Ishikawa (cell line): ENCODE data around the gene KCTD5.

Experiments used
- REST ChIP-seq: IDR thresholded peaks from 2 replicates; pipeline ENCODE4 v1.6.1; 2012; ENCODE audit warnings: low read depth, mild to moderate bottlenecking
- TAF1 ChIP-seq: IDR thresholded peaks from 2 replicates; pipeline ENCODE4 v1.6.1; 2012; ENCODE audit warnings: low read depth, mild to moderate bottlenecking
- TEAD4 ChIP-seq: IDR thresholded peaks from 2 replicates; pipeline ENCODE4 v1.6.1; 2012
- YY1 ChIP-seq: IDR thresholded peaks from 2 replicates; pipeline ENCODE4 v1.6.1; 2012; ENCODE audit warnings: low read depth
- TF ChIP-seq, protein P1 (sequence below): IDR thresholded peaks from 2 replicates; pipeline ENCODE4 v1.6.1; 2012

The KCTD5 gene

DNA sequence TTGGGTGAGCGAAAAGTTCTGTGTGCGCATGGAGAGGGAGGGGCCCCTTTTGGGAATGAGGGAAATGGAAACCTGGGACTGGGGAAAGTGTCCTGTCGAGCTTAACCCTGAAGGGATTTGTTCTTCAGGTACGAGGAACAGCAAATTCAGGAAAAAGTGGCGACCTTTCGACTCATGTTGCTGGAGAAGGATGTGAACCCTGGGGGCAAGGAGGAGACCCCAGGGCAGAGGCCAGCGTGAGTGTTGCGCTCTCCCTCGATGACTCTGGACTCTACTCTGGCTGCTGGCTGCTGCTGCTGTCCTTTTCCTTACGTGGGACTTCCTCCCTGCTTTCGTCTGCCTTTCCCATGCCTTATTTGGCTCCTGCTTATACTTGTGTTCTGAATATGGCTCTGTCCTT lies 75.0 kb downstream of the KCTD5 start:
- TF ChIP-seq REST (no peak), TEAD4 (no peak), YY1 (no peak), TAF1 (no peak)
- TF ChIP-seq, protein P1, sequence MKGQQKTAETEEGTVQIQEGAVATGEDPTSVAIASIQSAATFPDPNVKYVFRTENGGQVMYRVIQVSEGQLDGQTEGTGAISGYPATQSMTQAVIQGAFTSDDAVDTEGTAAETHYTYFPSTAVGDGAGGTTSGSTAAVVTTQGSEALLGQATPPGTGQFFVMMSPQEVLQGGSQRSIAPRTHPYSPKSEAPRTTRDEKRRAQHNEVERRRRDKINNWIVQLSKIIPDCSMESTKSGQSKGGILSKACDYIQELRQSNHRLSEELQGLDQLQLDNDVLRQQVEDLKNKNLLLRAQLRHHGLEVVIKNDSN, result no peak
